Hepatocyte (in vitro differentiated cells): ENCODE results near the gene GPR153. TPM values are rescaled to one million over a fixed set of nuclear protein-coding genes. Genes with fewer than 3 reads are reported as not detected.

Source experiments
- DNase-seq: peaks from one replicate; pipeline ENCODE4 v3.0.0-alpha.2; 2016; ENCODE audit warnings: low spot score
- H2AFZ ChIP-seq: fragments of 200-600 bp; sonication (generic); 2 replicates; pipeline ENCODE4 v1.6.0; 2016; ENCODE audit warnings: antibody characterized with exemption, mild to moderate bottlenecking
- H3K27ac ChIP-seq: fragments of 200-600 bp; sonication (generic); 2 replicates; pipeline ENCODE4 v1.5.1; 2016; ENCODE audit warnings: mild to moderate bottlenecking
- H3K27me3 ChIP-seq: fragments of 200-600 bp; sonication (generic); 2 replicates; pipeline ENCODE4 v1.6.1; 2016
- H3K36me3 ChIP-seq: fragments of 200-600 bp; sonication (generic); replicated peaks from 2 replicates; pipeline ENCODE4 v1.5.1; 2016; ENCODE audit warnings: low read depth; ENCODE audit not compliant: insufficient read depth
- H3K4me1 ChIP-seq: fragments of 200-600 bp; sonication (generic); 2 replicates; pipeline ENCODE4 v1.5.1; 2016; ENCODE audit warnings: mild to moderate bottlenecking, moderate library complexity; ENCODE audit not compliant: insufficient read depth
- H3K4me2 ChIP-seq: fragments of 200-600 bp; sonication (generic); 2 replicates; pipeline ENCODE4 v1.6.0; 2016
- H3K4me3 ChIP-seq: fragments of 200-600 bp; sonication (generic); 2 replicates; pipeline ENCODE4 v1.5.1; 2016; ENCODE audit warnings: mild to moderate bottlenecking
- H3K79me2 ChIP-seq: fragments of 200-600 bp; sonication (generic); 2 replicates; pipeline ENCODE4 v1.6.0; 2017; ENCODE audit warnings: mild to moderate bottlenecking
- H3K9me2 ChIP-seq: fragments of 200-600 bp; sonication (generic); replicated peaks from 2 replicates; pipeline ENCODE4 v1.6.0; 2017; ENCODE audit warnings: mild to moderate bottlenecking; ENCODE audit not compliant: insufficient read depth
- H3K9me3 ChIP-seq: fragments of 200-600 bp; sonication (generic); 2 replicates; pipeline ENCODE4 v1.5.1; 2016; ENCODE audit warnings: low read depth, mild to moderate bottlenecking
- H4K20me1 ChIP-seq: fragments of 200-600 bp; sonication (generic); 2 replicates; pipeline ENCODE4 v1.6.0; 2016; ENCODE audit warnings: mild to moderate bottlenecking; ENCODE audit not compliant: insufficient read depth, poor library complexity, severe bottlenecking
- EZH2 ChIP-seq: fragments of 200-600 bp; sonication (generic); IDR thresholded peaks from 2 replicates; pipeline ENCODE4 v1.6.1; 2016; ENCODE audit warnings: antibody characterized with exemption, mild to moderate bottlenecking, borderline replicate concordance
- EZH2phosphoT487 ChIP-seq: fragments of 200-600 bp; sonication (generic); IDR thresholded peaks from one replicate; pipeline ENCODE4 v1.6.1; 2018; ENCODE audit warnings: antibody characterized with exemption, mild to moderate bottlenecking, low read depth, moderate library complexity; ENCODE audit not compliant: unreplicated experiment, severe bottlenecking
- WGBS: methylation state at CpG from one replicate; pipeline ENCODE4 v1.1.6; 2016; ENCODE audit warnings: low lambda C conversion rate; ENCODE audit errors: missing lambda C conversion rate; 5-methylcytosine and 5-hydroxymethylcytosine counted together
- polyA plus RNA-seq: library from polyadenylated mRNA; unstranded; fragments of >200 nt; fragmentation: Nextera tagmentation; extraction: Ambion mirVana; gene quantifications from 2 replicates; pipeline ENCODE4 v1.2.1, GENCODE V29; 2016
- total RNA-seq: library from RNA; depleted of rRNA; stranded (reverse); fragments of >200 nt; gene quantifications from 2 replicates; pipeline ENCODE4 v1.2.3, GENCODE V29; 2014
- TF ChIP-seq, protein P1 (sequence below): fragments of 200-600 bp; sonication (generic); IDR thresholded peaks from 2 replicates; pipeline ENCODE4 v1.5.1; 2016; ENCODE audit warnings: antibody characterized with exemption, mild to moderate bottlenecking; ENCODE audit not compliant: poor library complexity

Gene GPR153
- total and polyA plus RNA-seq, 2 experiments from 2014 or later = 9.1 to 13.5 TPM

GRCh38 chr1:6258675-6259074 is 2.2 kb downstream of the GPR153 start:
- Histone ChIP-seq H3K27me3 (no peaks in the 10 kb centered on the region), H3K4me1 (peaks cover 7% of the 10 kb centered on the region), H4K20me1 (peaks cover 6% of the 10 kb centered on the region), H3K9me3 (no peaks in the 10 kb centered on the region), H3K4me3 (no peak overlapping the region), H3K27ac (no peak overlapping the region), H2AFZ (no peak overlapping the region), H3K79me2 (no peaks in the 10 kb centered on the region), H3K9me2 (no peaks in the 10 kb centered on the region), H3K36me3 (no peaks in the 10 kb centered on the region), H3K4me2 (no peak overlapping the region)
- WGBS = 80% methylated on average over 9 of the region's 10 CpGs
- no peak for TF ChIP-seq EZH2phosphoT487
- TF ChIP-seq, protein P1, sequence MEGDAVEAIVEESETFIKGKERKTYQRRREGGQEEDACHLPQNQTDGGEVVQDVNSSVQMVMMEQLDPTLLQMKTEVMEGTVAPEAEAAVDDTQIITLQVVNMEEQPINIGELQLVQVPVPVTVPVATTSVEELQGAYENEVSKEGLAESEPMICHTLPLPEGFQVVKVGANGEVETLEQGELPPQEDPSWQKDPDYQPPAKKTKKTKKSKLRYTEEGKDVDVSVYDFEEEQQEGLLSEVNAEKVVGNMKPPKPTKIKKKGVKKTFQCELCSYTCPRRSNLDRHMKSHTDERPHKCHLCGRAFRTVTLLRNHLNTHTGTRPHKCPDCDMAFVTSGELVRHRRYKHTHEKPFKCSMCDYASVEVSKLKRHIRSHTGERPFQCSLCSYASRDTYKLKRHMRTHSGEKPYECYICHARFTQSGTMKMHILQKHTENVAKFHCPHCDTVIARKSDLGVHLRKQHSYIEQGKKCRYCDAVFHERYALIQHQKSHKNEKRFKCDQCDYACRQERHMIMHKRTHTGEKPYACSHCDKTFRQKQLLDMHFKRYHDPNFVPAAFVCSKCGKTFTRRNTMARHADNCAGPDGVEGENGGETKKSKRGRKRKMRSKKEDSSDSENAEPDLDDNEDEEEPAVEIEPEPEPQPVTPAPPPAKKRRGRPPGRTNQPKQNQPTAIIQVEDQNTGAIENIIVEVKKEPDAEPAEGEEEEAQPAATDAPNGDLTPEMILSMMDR = no peak
- TF ChIP-seq EZH2 = no peak
- DNase-seq = no peak

DNA sequence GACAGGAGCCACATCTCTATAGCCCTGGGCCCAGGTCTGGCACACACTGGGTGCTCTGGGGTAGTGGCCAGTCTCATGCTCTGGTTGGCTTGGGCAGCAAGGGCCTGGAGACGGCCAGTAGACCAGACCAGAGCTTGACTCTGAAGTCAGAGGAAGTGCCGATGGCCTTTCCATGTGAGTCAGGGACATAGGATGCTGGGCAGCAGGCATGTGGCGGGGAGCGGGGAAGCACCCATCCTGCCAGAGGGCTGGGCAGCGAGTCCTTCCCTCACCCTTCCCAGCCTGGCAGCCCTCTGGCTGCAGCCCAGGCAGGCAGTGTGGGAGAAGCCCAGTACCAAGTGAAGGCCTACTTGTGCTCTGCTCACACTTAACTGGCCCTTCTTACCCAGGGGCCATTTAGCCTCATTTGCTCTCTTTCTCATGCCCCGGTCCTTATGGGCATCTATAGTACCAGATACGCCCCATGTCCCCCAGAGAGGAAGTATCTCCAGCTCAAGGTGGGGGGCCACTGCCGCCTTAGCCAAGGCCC is 3.3 kb downstream of the GPR153 start:
- TF ChIP-seq, protein P1 = no peak
- TF ChIP-seq EZH2 (no peak), EZH2phosphoT487 (no peak)
- no peaks in the 10 kb centered on the region for H3K9me2 ChIP-seq
- H3K36me3 ChIP-seq = no peaks in the 10 kb centered on the region
- DNase-seq = no peak
- 94% methylated on average over 8 of the region's 8 CpGs for WGBS
- peaks cover 6% of the 10 kb centered on the region for H4K20me1 ChIP-seq
- H3K4me2 ChIP-seq = no peak overlapping the region
- no peaks in the 10 kb centered on the region for H3K9me3 ChIP-seq
- H3K27me3 ChIP-seq = no peaks in the 10 kb centered on the region
- no peak overlapping the region for H3K4me3 ChIP-seq
- no peaks in the 10 kb centered on the region for H3K79me2 ChIP-seq
- H2AFZ ChIP-seq = no peak overlapping the region
- no peak overlapping the region for H3K27ac ChIP-seq
- peaks cover 7% of the 10 kb centered on the region for H3K4me1 ChIP-seq

GRCh38 chr1:6256645-6257044 is 4.3 kb downstream of the GPR153 start:
- no peak overlapping the region for H3K4me3 ChIP-seq
- H3K36me3 ChIP-seq = no peaks in the 10 kb centered on the region
- 63% methylated on average over 13 of the region's 13 CpGs for WGBS
- no peak overlapping the region for H3K27ac ChIP-seq
- peaks cover 3% of the 10 kb centered on the region for H3K4me1 ChIP-seq
- DNase-seq = no peak
- H2AFZ ChIP-seq = no peak overlapping the region
- no peaks in the 10 kb centered on the region for H3K9me2 ChIP-seq
- no peak for TF ChIP-seq EZH2phosphoT487
- TF ChIP-seq, protein P1 = no peak
- no peak for TF ChIP-seq EZH2
- peaks cover 6% of the 10 kb centered on the region for H4K20me1 ChIP-seq
- H3K4me2 ChIP-seq = no peak overlapping the region
- no peaks in the 10 kb centered on the region for H3K9me3 ChIP-seq
- H3K79me2 ChIP-seq = no peaks in the 10 kb centered on the region
- H3K27me3 ChIP-seq = peaks cover 4% of the 10 kb centered on the region

- Histone ChIP-seq H3K79me2 (no peaks in the 10 kb centered on the region), H3K27me3 (peaks cover 22% of the 10 kb centered on the region), H2AFZ (no peak overlapping the region), H3K9me3 (no peaks in the 10 kb centered on the region), H3K9me2 (no peaks in the 10 kb centered on the region), H3K4me3 (no peak overlapping the region), H4K20me1 (peaks cover 5% of the 10 kb centered on the region), H3K36me3 (no peaks in the 10 kb centered on the region), H3K27ac (no peak overlapping the region), H3K4me2 (no peak overlapping the region), H3K4me1 (peaks cover 6% of the 10 kb centered on the region)
- WGBS = 91% methylated on average over 16 of the region's 16 CpGs
- TF ChIP-seq, protein P1 = no peak
- no peak for TF ChIP-seq EZH2
- no peak for TF ChIP-seq EZH2phosphoT487
- no peak for DNase-seq
These were observed 6.2 kb downstream of the GPR153 start for GRCh38 chr1:6254691-6255090.
